H1 (cell line): ENCODE results near the gene MYBPC1.

Experiments used
- JUND ChIP-seq: IDR thresholded peaks from 2 replicates; pipeline ENCODE4 v1.6.1; 2011; ENCODE audit warnings: mild to moderate bottlenecking, improper control_type of control experiment, low read length
- KDM1A ChIP-seq: fragments of 200-600, 300-600 bp; sonication (generic); IDR thresholded peaks from 2 replicates; pipeline ENCODE4 v1.7.1; 2016; ENCODE audit warnings: mild to moderate bottlenecking, low read length, borderline replicate concordance
- POLR2AphosphoS5 ChIP-seq: IDR thresholded peaks from 2 replicates; pipeline ENCODE4 v1.6.1; 2011; ENCODE audit warnings: low read depth, low read length
- RNF2 ChIP-seq: fragments of 200-900, 300-1000 bp; sonication (generic); IDR thresholded peaks from 2 replicates; pipeline ENCODE4 v1.7.1; 2016; ENCODE audit warnings: borderline replicate concordance, low read depth, mild to moderate bottlenecking, antibody characterized with exemption, low read length; ENCODE audit not compliant: poor library complexity, severe bottlenecking; ENCODE audit errors: missing control alignments
- TF ChIP-seq, protein P1 (sequence below), 3 experiments: IDR thresholded peaks; 1 replicate in 2 of 3; 2 replicates in 1 of 3; pipeline versions ENCODE4 v1.5.1 to v1.6.1; 2011; ENCODE audit warnings: low read length in 3 of 3, mild to moderate bottlenecking in 3 of 3, inconsistent platforms in 2 of 3, low read depth in 1 of 3, moderate library complexity in 1 of 3; ENCODE audit not compliant: insufficient read depth in 1 of 3; ENCODE audit errors: control extremely low read depth in 1 of 3

DNA sequence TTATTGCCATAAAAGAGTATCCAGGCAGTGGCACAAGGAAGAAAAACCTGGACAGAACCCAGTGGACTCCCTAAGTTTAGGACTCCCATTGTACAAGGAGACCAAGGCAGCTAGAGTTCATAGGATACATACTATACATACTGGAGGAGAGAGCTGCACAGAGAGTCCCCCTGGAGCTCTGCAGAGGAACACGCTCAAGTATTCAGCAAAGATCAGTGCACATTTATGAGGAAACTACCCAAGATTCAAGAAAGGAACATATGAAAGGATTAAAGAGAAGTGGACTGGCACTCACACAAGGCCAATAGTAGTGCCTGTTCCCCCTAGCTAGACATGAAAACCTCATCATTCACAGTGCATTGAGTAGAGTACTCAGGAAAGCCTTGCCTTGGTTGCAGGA is 59.7 kb downstream of the MYBPC1 start:
- no peak for TF ChIP-seq POLR2AphosphoS5
- TF ChIP-seq, protein P1, sequence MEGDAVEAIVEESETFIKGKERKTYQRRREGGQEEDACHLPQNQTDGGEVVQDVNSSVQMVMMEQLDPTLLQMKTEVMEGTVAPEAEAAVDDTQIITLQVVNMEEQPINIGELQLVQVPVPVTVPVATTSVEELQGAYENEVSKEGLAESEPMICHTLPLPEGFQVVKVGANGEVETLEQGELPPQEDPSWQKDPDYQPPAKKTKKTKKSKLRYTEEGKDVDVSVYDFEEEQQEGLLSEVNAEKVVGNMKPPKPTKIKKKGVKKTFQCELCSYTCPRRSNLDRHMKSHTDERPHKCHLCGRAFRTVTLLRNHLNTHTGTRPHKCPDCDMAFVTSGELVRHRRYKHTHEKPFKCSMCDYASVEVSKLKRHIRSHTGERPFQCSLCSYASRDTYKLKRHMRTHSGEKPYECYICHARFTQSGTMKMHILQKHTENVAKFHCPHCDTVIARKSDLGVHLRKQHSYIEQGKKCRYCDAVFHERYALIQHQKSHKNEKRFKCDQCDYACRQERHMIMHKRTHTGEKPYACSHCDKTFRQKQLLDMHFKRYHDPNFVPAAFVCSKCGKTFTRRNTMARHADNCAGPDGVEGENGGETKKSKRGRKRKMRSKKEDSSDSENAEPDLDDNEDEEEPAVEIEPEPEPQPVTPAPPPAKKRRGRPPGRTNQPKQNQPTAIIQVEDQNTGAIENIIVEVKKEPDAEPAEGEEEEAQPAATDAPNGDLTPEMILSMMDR (IDR thresholded peaks at IDR 0.05; ENCODE audit: control extremely low read depth in 1 of 3, insufficient read depth in 1 of 3, low read depth in 1 of 3, low read length in 3 of 3): no peak
- TF ChIP-seq KDM1A: no peak
- no peak for TF ChIP-seq JUND
- TF ChIP-seq RNF2: no peak
